Breast epithelium (tissue), 4 donors: ENCODE results near the gene ATG16L2. TPM values are rescaled to one million over a fixed set of nuclear protein-coding genes. Genes with fewer than 3 reads are reported as not detected.

Experiments
- DNase-seq, 2 donors: peaks; one replicate each; pipeline ENCODE4 v3.0.0-alpha.2; 2019; ENCODE audit warnings: low spot score in 2 of 2
- H3K27ac ChIP-seq, 2 donors: fragments of 200-600 bp; sonication (generic) in 1 of 2; one replicate each; pipeline ENCODE4 v1.5.1; 2016 to 2019; ENCODE audit warnings: mild to moderate bottlenecking in 1 of 2
- H3K27me3 ChIP-seq, 2 donors: fragments of 200-600 bp; sonication (generic) in 1 of 2; one replicate each; pipeline versions ENCODE4 v1.5.1 to v1.6.0; 2017 to 2019; ENCODE audit warnings: control low read depth in 1 of 2, mild to moderate bottlenecking in 1 of 2
- H3K36me3 ChIP-seq: fragments of 200-600 bp; one replicate; pipeline ENCODE4 v1.5.1; 2019
- H3K4me1 ChIP-seq, 2 donors: fragments of 200-600 bp; sonication (generic); one replicate each; pipeline ENCODE4 v1.5.1; 2016 to 2019; ENCODE audit warnings: control low read depth in 1 of 2
- H3K4me3 ChIP-seq, 3 donors: fragments of 200-600 bp; sonication (generic); 1 replicate in 2 of 3; 2 replicates in 1 of 3; pipeline ENCODE4 v1.5.1; 2016 to 2019; ENCODE audit warnings: mild to moderate bottlenecking in 3 of 3, moderate library complexity in 2 of 3
- H3K9me3 ChIP-seq, 2 donors: fragments of 200-600 bp; sonication (generic) in 1 of 2; one replicate each; pipeline ENCODE4 v1.5.1; 2016 to 2019; ENCODE audit warnings: control low read depth in 1 of 2
- CTCF ChIP-seq, 3 donors: fragments of 450-650 bp; IDR thresholded peaks; one replicate each; pipeline ENCODE4 v1.5.1; 2016 to 2017; ENCODE audit warnings: antibody characterized with exemption in 3 of 3, mild to moderate bottlenecking in 3 of 3, moderate library complexity in 3 of 3
- POLR2A ChIP-seq: fragments of 450-650 bp; IDR thresholded peaks from one replicate; pipeline ENCODE4 v1.6.1; 2016; ENCODE audit warnings: antibody characterized with exemption, mild to moderate bottlenecking, moderate library complexity
- POLR2AphosphoS5 ChIP-seq, 3 donors: sonication (generic); formaldehyde crosslinking; IDR thresholded peaks; one replicate each; pipeline ENCODE4 v1.6.1; 2017; ENCODE audit warnings: antibody characterized with exemption in 3 of 3
- intact Hi-C: fragments of 100-400 bp; cut with DNase I; formaldehyde crosslinking; loops from one replicate; pipeline ENCODE4 v1.15.1; 2023; ENCODE audit warnings: low total_unique reads
- total RNA-seq, 3 donors: library from RNA; depleted of rRNA; stranded (reverse); fragments of >200 nt; gene quantifications; one replicate each; pipeline ENCODE4 v1.1.0, GENCODE V29; 2016

The ATG16L2 gene
- total RNA-seq, 3 donors from 2014 or later, result 18.7 to 39.2 (median 28.2) TPM

- DNase-seq, result no peak
- no peak for TF ChIP-seq CTCF (IDR thresholded peaks at IDR 0.05)
- TF ChIP-seq POLR2AphosphoS5 (IDR thresholded peaks at IDR 0.05), result no peak
- TF ChIP-seq POLR2A, result no peak
- Histone ChIP-seq H3K27me3 (no peaks in the 10 kb centered on the region), H3K4me3 (no peak overlapping the region), H3K4me1 (peaks cover 4 to 8% of the 10 kb centered on the region in 2 donors), H3K27ac (peak overlapping the region; percentile 60 to 71), H3K36me3 (no peaks in the 10 kb centered on the region), H3K9me3 (no peaks in the 10 kb centered on the region)
- intact Hi-C loops, result no loop called here
Observed at GRCh38 chr11:72823105-72823804, 9.0 kb downstream of the ATG16L2 start.

GRCh38 chr11:72824020-72824419 lies 9.8 kb downstream of the ATG16L2 start:
- no peaks in the 10 kb centered on the region for H3K9me3 ChIP-seq
- no peak overlapping the region for H3K4me3 ChIP-seq
- no peak overlapping the region for H3K27ac ChIP-seq
- no peaks in the 10 kb centered on the region for H3K36me3 ChIP-seq
- H3K4me1 ChIP-seq, result peaks cover 4 to 8% of the 10 kb centered on the region in 2 donors
- no peak for TF ChIP-seq POLR2AphosphoS5 (IDR thresholded peaks at IDR 0.05)
- TF ChIP-seq POLR2A, result no peak
- no peak for TF ChIP-seq CTCF (IDR thresholded peaks at IDR 0.05)
- intact Hi-C loops, result no loop called here
- no peak for DNase-seq
- H3K27me3 ChIP-seq, result no peaks in the 10 kb centered on the region

GRCh38 chr11:72824811-72825505 lies 10.7 kb downstream of the ATG16L2 start:
- Histone ChIP-seq H3K9me3 (no peaks in the 10 kb centered on the region), H3K27me3 (no peaks in the 10 kb centered on the region), H3K27ac (no peak overlapping the region), H3K4me1 (peaks cover 4 to 8% of the 10 kb centered on the region in 2 donors), H3K36me3 (no peaks in the 10 kb centered on the region), H3K4me3 (no peak overlapping the region)
- intact Hi-C loops, result loop anchor here (5.0 kb wide), 1 partner anchor 317 kb away; the partner anchor contains the start of gene FCHSD2
- TF ChIP-seq POLR2A (no peak), POLR2AphosphoS5 (IDR thresholded peaks at IDR 0.05) (no peak), CTCF (IDR thresholded peaks at IDR 0.05) (no peak)
- DNase-seq, result no peak

GRCh38 chr11:72825661-72826060 lies 11.4 kb downstream of the ATG16L2 start:
- Histone ChIP-seq H3K4me3 (no peak overlapping the region), H3K27ac (no peak overlapping the region), H3K27me3 (no peaks in the 10 kb centered on the region), H3K9me3 (no peaks in the 10 kb centered on the region), H3K36me3 (no peaks in the 10 kb centered on the region), H3K4me1 (peaks cover 4 to 8% of the 10 kb centered on the region in 2 donors)
- DNase-seq, result no peak
- intact Hi-C loops, result loop anchor here (5.0 kb wide), 1 partner anchor 317 kb away; the partner anchor contains the start of gene FCHSD2
- TF ChIP-seq CTCF (IDR thresholded peaks at IDR 0.05) (no peak), POLR2A (no peak), POLR2AphosphoS5 (IDR thresholded peaks at IDR 0.05) (no peak)
